Measurements from ENCODE around the gene SMYD4. TPM values are rescaled to one million over a fixed set of nuclear protein-coding genes. Genes with fewer than 3 reads are reported as not detected.
A peak's percentile ranks its signal among the peaks of the same experiment; 100 is the strongest.
"Not testable (repeated sequence)": the region's sequence is repeated elsewhere in the genome, so short reads cannot be mapped to it uniquely, and the experiment has no call there.

Gene SMYD4
- total and polyA plus RNA-seq, 12 donors, result 5.1 to 20.2 (median 14.6) TPM

DNA sequence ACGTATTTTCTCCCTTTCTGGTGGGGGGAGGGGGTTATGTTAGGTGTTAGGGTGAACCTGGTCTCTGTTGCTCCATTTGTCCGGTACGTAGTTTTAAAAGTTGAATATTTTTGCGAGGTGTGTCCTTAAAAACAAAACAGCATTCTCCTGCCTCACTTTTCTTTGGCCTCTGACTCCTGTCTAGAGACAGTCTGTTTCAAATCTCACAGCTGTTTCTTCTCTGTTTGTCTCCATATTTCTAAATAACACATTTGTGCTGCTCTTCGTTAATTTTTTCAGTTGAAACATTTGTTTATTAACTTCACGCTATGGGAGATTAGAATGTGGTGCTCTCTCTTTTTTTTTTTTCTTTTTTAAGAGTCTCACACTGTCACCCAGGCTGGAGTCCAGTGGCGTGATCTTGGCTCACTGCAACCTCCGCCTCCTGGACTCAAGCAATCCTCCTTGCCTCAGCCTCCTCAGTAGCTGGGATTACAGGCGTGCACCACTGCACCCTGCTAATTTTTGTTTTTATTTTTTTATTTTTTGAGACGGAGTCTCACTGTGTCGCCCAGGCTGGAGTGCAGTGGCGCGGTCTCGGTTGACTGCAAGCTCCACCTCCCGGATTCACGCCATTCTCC lies 31.8 kb upstream of the SMYD4 start:
- intact Hi-C loops (cut with DNase I), result loop anchor here in 1 of 2 donors (10.0 kb wide), 1 partner anchor 127 kb away; no protein-coding TSS in a partner anchor
- no peak for TF ChIP-seq POLR2A (IDR thresholded peaks at IDR 0.05)
- TF ChIP-seq, protein P1, sequence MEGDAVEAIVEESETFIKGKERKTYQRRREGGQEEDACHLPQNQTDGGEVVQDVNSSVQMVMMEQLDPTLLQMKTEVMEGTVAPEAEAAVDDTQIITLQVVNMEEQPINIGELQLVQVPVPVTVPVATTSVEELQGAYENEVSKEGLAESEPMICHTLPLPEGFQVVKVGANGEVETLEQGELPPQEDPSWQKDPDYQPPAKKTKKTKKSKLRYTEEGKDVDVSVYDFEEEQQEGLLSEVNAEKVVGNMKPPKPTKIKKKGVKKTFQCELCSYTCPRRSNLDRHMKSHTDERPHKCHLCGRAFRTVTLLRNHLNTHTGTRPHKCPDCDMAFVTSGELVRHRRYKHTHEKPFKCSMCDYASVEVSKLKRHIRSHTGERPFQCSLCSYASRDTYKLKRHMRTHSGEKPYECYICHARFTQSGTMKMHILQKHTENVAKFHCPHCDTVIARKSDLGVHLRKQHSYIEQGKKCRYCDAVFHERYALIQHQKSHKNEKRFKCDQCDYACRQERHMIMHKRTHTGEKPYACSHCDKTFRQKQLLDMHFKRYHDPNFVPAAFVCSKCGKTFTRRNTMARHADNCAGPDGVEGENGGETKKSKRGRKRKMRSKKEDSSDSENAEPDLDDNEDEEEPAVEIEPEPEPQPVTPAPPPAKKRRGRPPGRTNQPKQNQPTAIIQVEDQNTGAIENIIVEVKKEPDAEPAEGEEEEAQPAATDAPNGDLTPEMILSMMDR (IDR thresholded peaks at IDR 0.05), result no peak
- H3K9me3 ChIP-seq (replicated peaks in 1 of 3), result no peaks in the 10 kb centered on the region
- no peaks in the 10 kb centered on the region for H3K4me1 ChIP-seq (replicated peaks in 1 of 2)
- peaks cover 0 to 3% of the 10 kb centered on the region in 2 donors for H3K36me3 ChIP-seq (replicated peaks in 1 of 2)
- WGBS, 4 donors, result 83 to 91% (median 88%) methylated on average over 16 of the region's 16 CpGs
- no peak for DNase-seq
- H3K27me3 ChIP-seq, result no peaks in the 10 kb centered on the region
- H3K4me3 ChIP-seq, result no peak overlapping the region
- H3K27ac ChIP-seq, result no peak overlapping the region

DNA sequence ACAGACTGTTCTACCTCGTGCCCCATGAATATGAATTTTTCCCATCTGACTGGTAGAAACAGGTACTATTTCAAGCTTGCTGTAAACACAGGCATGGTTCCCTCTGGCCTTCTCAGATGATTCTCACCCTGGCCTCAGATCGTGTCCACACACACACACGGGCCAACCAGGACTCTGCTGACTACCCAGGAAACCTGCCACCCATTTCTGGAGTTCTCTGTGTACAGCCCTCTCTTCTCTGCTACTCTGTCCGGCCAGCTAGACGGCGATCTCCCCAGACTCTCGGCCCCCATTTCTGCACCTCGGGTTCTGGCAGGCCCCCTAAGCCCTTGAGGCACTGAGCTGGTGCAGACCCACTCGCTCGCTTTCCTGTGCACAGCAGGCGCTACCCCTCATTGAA lies 31.3 kb upstream of the SMYD4 start:
- TF ChIP-seq, protein P1 (IDR thresholded peaks at IDR 0.05), result no peak
- no peak for TF ChIP-seq POLR2A (IDR thresholded peaks at IDR 0.05)
- peaks cover 0 to 3% of the 10 kb centered on the region in 2 donors for H3K36me3 ChIP-seq (replicated peaks in 1 of 2)
- no peaks in the 10 kb centered on the region for H3K4me1 ChIP-seq (replicated peaks in 1 of 2)
- H3K27me3 ChIP-seq, result no peaks in the 10 kb centered on the region
- no peak overlapping the region for H3K4me3 ChIP-seq
- intact Hi-C loops (cut with DNase I), result loop anchor here in 1 of 2 donors (10.0 kb wide), 1 partner anchor 126 kb away; no protein-coding TSS in a partner anchor
- H3K9me3 ChIP-seq (replicated peaks in 1 of 3), result no peaks in the 10 kb centered on the region
- no peak for DNase-seq
- peak overlapping the region in 1 of 5 donors; percentile 57 for H3K27ac ChIP-seq
- 82 to 93% (median 86%) methylated on average over 11 of the region's 11 CpGs for WGBS, 4 donors

DNA sequence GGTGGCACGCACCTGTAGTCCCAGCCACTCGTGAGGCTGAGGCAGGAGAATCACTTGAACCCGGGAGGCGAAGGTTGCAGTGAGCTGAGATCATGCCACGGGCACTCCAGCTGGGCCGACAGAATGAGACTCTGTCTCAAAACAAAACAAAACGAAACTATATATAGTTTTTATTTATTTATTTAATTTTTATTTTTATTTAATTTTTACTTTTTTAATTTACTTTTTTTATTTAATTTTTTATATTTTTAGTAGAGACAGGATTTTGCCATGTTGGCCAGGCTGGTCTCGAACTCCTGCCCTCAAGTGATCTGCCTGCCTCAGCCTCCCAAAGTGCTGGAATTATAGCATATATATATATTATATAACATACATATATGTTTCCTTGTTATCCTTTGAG lies 26.8 kb upstream of the SMYD4 start:
- H3K36me3 ChIP-seq (replicated peaks in 1 of 2), result peaks cover 0 to 25% of the 10 kb centered on the region in 2 donors
- intact Hi-C loops (cut with DNase I); H3K4me3 ChIP-seq; H3K27me3 ChIP-seq; DNase-seq; H3K9me3 ChIP-seq (replicated peaks in 1 of 3); H3K4me1 ChIP-seq (replicated peaks in 1 of 2); H3K27ac ChIP-seq: not testable (repeated sequence)
- 94 to 99% (median 97%) methylated on average over 8 of the region's 8 CpGs for WGBS, 4 donors

DNA sequence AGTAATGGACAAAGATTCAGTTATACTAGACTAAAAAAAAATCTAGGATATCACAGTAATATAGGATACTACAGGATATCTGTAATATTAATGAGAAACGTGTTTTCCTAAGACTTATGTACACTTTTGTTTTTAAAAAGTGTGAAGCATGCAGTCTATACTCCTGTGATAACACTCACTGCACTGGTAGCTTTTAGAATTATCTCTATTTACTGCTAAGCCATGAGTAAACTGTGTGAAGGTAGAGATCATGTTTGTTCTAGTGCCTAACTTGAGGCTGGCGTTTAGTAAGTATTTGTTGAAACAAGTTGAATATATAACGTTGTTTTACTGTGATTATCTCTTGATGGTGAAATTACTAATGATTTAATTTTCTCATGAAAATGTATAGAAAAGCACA lies 24.0 kb upstream of the SMYD4 start:
- TF ChIP-seq POLR2A (IDR thresholded peaks at IDR 0.05), result no peak
- TF ChIP-seq, protein P1 (IDR thresholded peaks at IDR 0.05), result no peak
- Histone ChIP-seq H3K4me1 (replicated peaks in 1 of 2) (no peaks in the 10 kb centered on the region), H3K27me3 (no peaks in the 10 kb centered on the region), H3K36me3 (replicated peaks in 1 of 2) (peaks cover 0 to 28% of the 10 kb centered on the region in 2 donors), H3K9me3 (replicated peaks in 1 of 3) (no peaks in the 10 kb centered on the region), H3K27ac (no peak overlapping the region), H3K4me3 (no peak overlapping the region)
- intact Hi-C loops (cut with DNase I), result no loop called here
- 90 to 93% (median 91%) methylated on average over 3 of the region's 3 CpGs for WGBS, 4 donors
- DNase-seq, result no peak

DNA sequence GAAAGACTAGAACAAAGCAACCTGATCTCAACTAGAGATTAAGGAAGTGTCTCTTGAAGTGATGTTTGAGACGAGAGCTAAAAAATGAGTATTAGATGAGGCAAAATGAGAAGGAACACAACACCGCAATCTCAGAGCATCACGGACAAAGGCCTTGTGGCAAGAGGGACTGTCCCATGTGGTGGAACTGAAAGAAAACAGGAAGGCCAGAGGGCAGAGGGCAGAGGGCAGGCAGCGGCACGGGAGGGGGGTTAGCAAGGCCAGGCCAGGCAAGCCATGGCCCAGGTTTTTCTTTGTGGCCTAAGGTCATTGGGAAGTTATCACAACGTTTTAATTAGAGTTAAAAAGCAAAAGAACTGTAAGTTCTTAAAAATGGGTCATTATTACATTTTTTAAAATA lies 22.6 kb upstream of the SMYD4 start:
- TF ChIP-seq, protein P1 (IDR thresholded peaks at IDR 0.05), result no peak
- TF ChIP-seq POLR2A (IDR thresholded peaks at IDR 0.05), result no peak
- Histone ChIP-seq H3K9me3 (replicated peaks in 1 of 3) (no peaks in the 10 kb centered on the region), H3K27me3 (no peaks in the 10 kb centered on the region), H3K4me3 (no peak overlapping the region), H3K36me3 (replicated peaks in 1 of 2) (peaks cover 0 to 32% of the 10 kb centered on the region in 2 donors), H3K27ac (peak overlapping the region in 1 of 5 donors; percentile 20), H3K4me1 (replicated peaks in 1 of 2) (no peaks in the 10 kb centered on the region)
- 61 to 71% (median 67%) methylated on average over 6 of the region's 6 CpGs for WGBS, 4 donors
- DNase-seq, result no peak
- intact Hi-C loops (cut with DNase I), result no loop called here

Measured in adrenal gland (tissue), 12 donors.